Ishikawa (cell line): ENCODE measurements around the gene GRK1.

Experiments
- CEBPB ChIP-seq: IDR thresholded peaks from 2 replicates; pipeline ENCODE4 v1.6.1; 2012
- CREB1 ChIP-seq: IDR thresholded peaks from 2 replicates; pipeline ENCODE4 v1.6.1; 2012; ENCODE audit warnings: low read depth
- EGR1 ChIP-seq: IDR thresholded peaks from 2 replicates; pipeline ENCODE4 v1.6.1; 2012
- EP300 ChIP-seq: IDR thresholded peaks from 2 replicates; pipeline ENCODE4 v1.6.1; 2012; ENCODE audit warnings: borderline replicate concordance
- FOXM1 ChIP-seq: IDR thresholded peaks from 2 replicates; pipeline ENCODE4 v1.6.1; 2012; ENCODE audit warnings: low read depth, borderline replicate concordance
- MAX ChIP-seq: IDR thresholded peaks from 2 replicates; pipeline ENCODE4 v1.6.1; 2012
- NFIC ChIP-seq: IDR thresholded peaks from 2 replicates; pipeline ENCODE4 v1.6.1; 2012
- RAD21 ChIP-seq: IDR thresholded peaks from 2 replicates; pipeline ENCODE4 v1.6.1; 2012; ENCODE audit warnings: low read depth
- REST ChIP-seq: IDR thresholded peaks from 2 replicates; pipeline ENCODE4 v1.6.1; 2012; ENCODE audit warnings: low read depth, mild to moderate bottlenecking
- TAF1 ChIP-seq: IDR thresholded peaks from 2 replicates; pipeline ENCODE4 v1.6.1; 2012; ENCODE audit warnings: low read depth, mild to moderate bottlenecking
- TCF12 ChIP-seq: IDR thresholded peaks from 2 replicates; pipeline ENCODE4 v1.6.1; 2012; ENCODE audit warnings: low read depth
- TEAD4 ChIP-seq: IDR thresholded peaks from 2 replicates; pipeline ENCODE4 v1.6.1; 2012
- USF1 ChIP-seq: IDR thresholded peaks from 2 replicates; pipeline ENCODE4 v1.6.1; 2012
- YY1 ChIP-seq: IDR thresholded peaks from 2 replicates; pipeline ENCODE4 v1.6.1; 2012; ENCODE audit warnings: low read depth
- ZBTB7A ChIP-seq: IDR thresholded peaks from 2 replicates; pipeline ENCODE4 v1.6.1; 2012; ENCODE audit warnings: low read depth

GRK1 gene

GRCh38 chr13:113666951-113667701, at the start of gene GRK1:
Gene GRK1 (plus strand): TSS chr13:113667219. CDS start chr13:113667387, 168 bp downstream.
- no peak for TF ChIP-seq FOXM1
- TF ChIP-seq ZBTB7A: no peak
- no peak for TF ChIP-seq NFIC
- TF ChIP-seq TAF1: no peak
- no peak for TF ChIP-seq CEBPB
- TF ChIP-seq MAX: no peak
- no peak for TF ChIP-seq TEAD4
- no peak for TF ChIP-seq USF1
- no peak for TF ChIP-seq EP300
- TF ChIP-seq RAD21: no peak
- TF ChIP-seq EGR1: no peak

GRCh38 chr13:113617961-113618360, 49.1 kb upstream of the GRK1 start:
- TF ChIP-seq TEAD4: no peak
- no peak for TF ChIP-seq CREB1
- TF ChIP-seq REST: no peak
- no peak for TF ChIP-seq YY1
- TF ChIP-seq USF1: no peak
- no peak for TF ChIP-seq TAF1
- no peak for TF ChIP-seq CEBPB
- TF ChIP-seq EGR1: no peak
- TF ChIP-seq RAD21: no peak
- no peak for TF ChIP-seq EP300
- no peak for TF ChIP-seq ZBTB7A
- TF ChIP-seq TCF12: no peak
- no peak for TF ChIP-seq FOXM1

- TF ChIP-seq USF1: no peak
- TF ChIP-seq TCF12: no peak
- no peak for TF ChIP-seq REST
- no peak for TF ChIP-seq EGR1
- TF ChIP-seq MAX: no peak
- TF ChIP-seq TEAD4: no peak
- TF ChIP-seq NFIC: no peak
- no peak for TF ChIP-seq FOXM1
- no peak for TF ChIP-seq EP300
- TF ChIP-seq CREB1: no peak
- TF ChIP-seq YY1: no peak
- TF ChIP-seq ZBTB7A: no peak
- TF ChIP-seq CEBPB: no peak
- TF ChIP-seq RAD21: no peak
Measured at GRCh38 chr13:113618455-113618854, 48.6 kb upstream of the GRK1 start.

GRCh38 chr13:113620036-113620796, 46.8 kb upstream of the GRK1 start:
- TF ChIP-seq REST (no peak), RAD21 (no peak), MAX (no peak), ZBTB7A (no peak), NFIC (no peak), CEBPB (no peak)
